ENCODE results near the gene FRMPD4. TPM values are rescaled to one million over a fixed set of nuclear protein-coding genes. Genes with fewer than 3 reads are reported as not detected.

Gene FRMPD4
- total and polyA plus RNA-seq, 2 experiments from 2014 or later, result 0.19 to 0.80 TPM

- TF ChIP-seq POLR2AphosphoS5 (IDR thresholded peaks at IDR 0.05; ENCODE audit: low read depth), result no peak
- no peak for TF ChIP-seq ETS1 (IDR thresholded peaks at IDR 0.05)
- TF ChIP-seq EZH2 (IDR thresholded peaks at IDR 0.05; ENCODE audit: low read depth, unreplicated experiment), result no peak
- no peak for TF ChIP-seq ZNF114 (CRISPR knock-in tag; IDR thresholded peaks at IDR 0.05)
- TF ChIP-seq REST (IDR thresholded peaks at IDR 0.05; ENCODE audit: unreplicated experiment), result no peak
- TF ChIP-seq ZNF462 (CRISPR knock-in tag; IDR thresholded peaks at IDR 0.05), result no peak
- no peak for TF ChIP-seq STAT1 (IDR thresholded peaks at IDR 0.05; ENCODE audit: unreplicated experiment)
- TF ChIP-seq NANOG (IDR thresholded peaks at IDR 0.05; ENCODE audit: borderline replicate concordance), result no peak
- no peak for TF ChIP-seq JUNB (IDR thresholded peaks at IDR 0.05; ENCODE audit: unreplicated experiment)
- no peak for TF ChIP-seq ZNF331 (CRISPR knock-in tag; IDR thresholded peaks at IDR 0.05; ENCODE audit: low read depth)
- no peak for TF ChIP-seq CTCF (conservative IDR thresholded peaks at IDR 0.05; ENCODE audit: low read depth in 2 of 2)
- no peak for TF ChIP-seq EZH2phosphoT487 (IDR thresholded peaks at IDR 0.05; ENCODE audit: unreplicated experiment)
- no peak for TF ChIP-seq CREB1 (CRISPR knock-in tag; IDR thresholded peaks at IDR 0.05; ENCODE audit: low read depth)
- H3K27me3 Mint-ChIP-seq (ENCODE audit: insufficient read depth, low read depth, poor library complexity), result no peaks in the 10 kb centered on the region
- Histone ChIP-seq H3K9me2 (ENCODE audit: insufficient read depth) (no peaks in the 10 kb centered on the region), H2AFZ (no peak overlapping the region), H3K27me3 (ENCODE audit: insufficient read depth) (no peaks in the 10 kb centered on the region), H3K4me2 (no peak overlapping the region), H3K4me1 (ENCODE audit: insufficient read depth) (no peaks in the 10 kb centered on the region), H4K20me1 (replicated peaks; ENCODE audit: insufficient read depth) (no peaks in the 10 kb centered on the region), H3K4me3 (no peak overlapping the region), H3K36me3 (ENCODE audit: insufficient read depth) (no peaks in the 10 kb centered on the region), H3K79me2 (replicated peaks; ENCODE audit: insufficient read depth) (no peaks in the 10 kb centered on the region), H3K27ac (ENCODE audit: low read depth) (no peak overlapping the region), H3F3A (replicated peaks; ENCODE audit: low read depth) (no peaks in the 10 kb centered on the region)
- ATAC-seq, result no peak
- DNase-seq (ENCODE audit: low spot score), result no peak
- H3K4me1 Mint-ChIP-seq, result no peaks in the 10 kb centered on the region
- peaks cover 6% of the 10 kb centered on the region; the same call in 1 of the 3 replicates for H3K9me3 Mint-ChIP-seq
- H3K27ac Mint-ChIP-seq, result no peak overlapping the region
- H3K4me3 Mint-ChIP-seq, result no peak overlapping the region
- H3K36me3 Mint-ChIP-seq (ENCODE audit: low read depth), result no peaks in the 10 kb centered on the region
Measured at GRCh38 chrX:12685541-12685940, 547.3 kb downstream of the FRMPD4 start.

Measured in GM23338 (cell line).